HG03565 (cell line): ENCODE measurements around the gene C1QTNF12.
"Not testable (repeated sequence)": the region's sequence is repeated elsewhere in the genome, so short reads cannot be mapped to it uniquely, and the experiment has no call there.

Experiments used
- ATAC-seq: cut with Tn5 transposase; IDR thresholded peaks from one replicate; pipeline ENCODE4 v1.9.1; 2021; ENCODE audit warnings: mild to moderate bottlenecking, moderate library complexity; ENCODE audit not compliant: unreplicated experiment

Gene C1QTNF12

DNA sequence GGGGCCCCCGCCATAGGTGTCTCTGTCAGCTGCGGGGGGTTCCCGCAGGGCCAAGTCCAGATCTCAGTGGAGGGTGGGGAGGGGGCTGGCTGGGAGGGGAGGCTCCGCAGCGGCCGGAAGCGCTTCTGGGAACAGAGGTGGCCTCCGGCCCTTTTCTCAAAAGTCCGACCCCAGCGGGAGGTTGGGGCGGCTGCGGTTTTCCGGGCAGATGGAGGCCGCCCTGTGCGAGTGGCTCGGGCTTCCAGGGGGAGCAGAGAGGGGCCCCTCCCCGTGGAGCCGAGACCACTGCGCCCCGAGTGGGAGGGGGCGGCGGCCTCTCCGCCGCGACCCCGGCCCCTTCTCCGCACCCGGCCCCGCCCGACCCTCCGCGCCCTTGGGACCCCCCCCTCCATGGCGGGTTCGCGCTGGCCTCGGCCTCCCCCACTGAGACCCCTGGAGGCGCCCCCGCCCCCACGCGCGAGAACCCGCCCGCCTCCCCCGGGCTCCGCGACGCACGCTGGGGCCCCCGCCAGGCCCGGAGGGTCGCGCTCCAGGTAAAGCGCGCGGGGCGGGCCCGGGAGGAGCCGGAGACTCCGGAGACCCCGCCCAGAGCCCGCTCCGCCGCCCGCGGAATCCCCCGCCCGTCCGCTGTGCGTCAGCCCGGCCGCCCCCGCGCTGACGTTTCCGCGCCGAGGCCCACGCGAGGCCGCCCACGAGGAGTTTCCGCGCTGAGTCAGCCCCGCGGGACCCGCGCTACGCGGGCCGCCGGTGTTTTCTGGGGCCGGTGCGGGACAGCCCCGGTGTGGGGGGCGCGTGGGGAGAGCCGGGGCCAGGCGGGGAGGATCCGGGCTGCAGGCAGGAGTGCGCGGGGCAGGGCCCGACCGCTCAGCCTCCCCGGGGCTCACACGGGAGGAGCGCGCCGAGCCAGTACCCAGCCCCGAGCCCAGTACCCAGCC lies 45.4 kb downstream of the C1QTNF12 start:
- ATAC-seq = peak; percentile 42

DNA sequence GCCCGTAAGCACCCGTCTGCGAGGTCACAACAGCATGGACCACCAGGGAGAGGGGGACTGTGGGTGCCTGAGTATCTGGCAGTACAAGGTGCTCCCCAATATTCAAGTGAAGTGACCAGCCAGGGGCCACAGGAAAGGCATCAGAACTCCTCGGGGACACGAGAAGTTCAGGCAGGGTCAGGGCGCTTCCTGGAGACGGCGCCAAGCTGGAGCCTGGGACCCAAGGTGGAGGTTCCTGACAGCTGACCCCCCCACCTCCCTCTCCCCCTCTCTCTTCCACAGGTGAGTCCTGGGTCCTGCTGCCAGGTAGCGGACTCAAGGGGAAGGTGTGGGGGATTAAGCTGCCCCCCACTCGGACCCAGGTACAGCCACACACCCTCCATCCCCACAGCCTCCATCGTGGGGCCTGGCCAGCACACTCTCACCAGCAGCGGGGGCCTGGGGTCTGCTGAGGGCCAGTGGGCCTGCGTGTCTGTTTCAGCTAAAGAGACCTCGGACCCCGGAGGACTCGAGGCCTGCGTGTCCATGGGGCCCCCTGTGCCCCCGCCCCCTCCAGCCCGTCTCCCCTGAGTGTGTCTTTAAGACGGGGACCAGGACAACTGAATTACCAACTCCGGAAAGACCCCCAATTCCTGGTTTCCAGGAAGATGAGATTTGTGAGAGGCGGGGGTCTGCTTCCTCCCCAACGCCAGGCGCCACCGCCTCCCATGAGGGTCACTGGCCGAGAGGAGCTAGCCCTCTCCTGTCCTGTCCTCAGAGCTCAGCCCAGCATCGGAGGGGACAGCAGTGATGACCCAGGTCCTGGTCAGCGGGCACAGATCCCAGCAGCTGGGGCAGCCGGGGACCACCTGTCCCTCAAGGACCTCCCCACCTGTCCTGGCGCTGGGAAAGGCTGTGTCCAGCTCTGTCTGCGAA lies 46.3 kb downstream of the C1QTNF12 start:
- no peak for ATAC-seq

DNA sequence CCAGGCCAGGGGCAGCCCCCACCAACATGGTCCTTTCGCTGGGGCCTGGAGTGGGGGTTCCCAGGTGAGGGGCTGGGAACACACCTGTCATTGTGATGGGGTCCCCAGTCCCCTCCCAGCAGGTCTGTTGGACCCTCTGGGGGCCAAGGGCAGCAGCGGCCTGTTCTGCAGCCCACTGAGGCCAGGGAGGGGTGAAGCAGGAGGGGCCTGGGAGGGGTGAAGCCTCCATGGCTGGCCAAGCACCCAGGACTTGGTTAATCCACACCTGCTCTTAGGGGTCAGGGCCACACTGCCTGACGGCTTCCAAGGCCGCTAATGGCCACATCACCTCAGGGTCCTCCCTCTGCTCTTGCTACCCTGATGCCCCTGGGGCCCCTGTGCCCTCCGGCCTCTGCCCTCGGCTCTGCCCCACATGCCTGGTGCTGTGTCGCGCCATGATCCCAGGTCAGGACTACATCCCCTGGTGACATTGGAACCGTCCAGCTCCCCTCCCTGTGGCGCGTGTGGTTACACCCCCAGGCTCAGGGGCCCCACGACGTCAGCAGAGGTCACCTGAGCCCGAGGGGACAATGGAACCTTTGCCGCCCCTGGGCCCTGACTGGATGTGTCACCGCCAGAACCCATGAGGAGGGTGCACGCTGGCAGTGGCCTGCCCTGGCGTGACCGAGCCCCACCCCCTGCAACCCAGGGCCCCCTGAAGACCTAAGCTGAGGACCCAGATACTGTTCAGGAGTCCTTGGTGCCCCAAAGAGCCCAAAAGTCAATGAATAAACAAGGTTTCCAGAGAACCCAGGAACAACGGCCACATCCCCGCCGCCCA lies 47.2 kb downstream of the C1QTNF12 start:
- ATAC-seq = no peak

DNA sequence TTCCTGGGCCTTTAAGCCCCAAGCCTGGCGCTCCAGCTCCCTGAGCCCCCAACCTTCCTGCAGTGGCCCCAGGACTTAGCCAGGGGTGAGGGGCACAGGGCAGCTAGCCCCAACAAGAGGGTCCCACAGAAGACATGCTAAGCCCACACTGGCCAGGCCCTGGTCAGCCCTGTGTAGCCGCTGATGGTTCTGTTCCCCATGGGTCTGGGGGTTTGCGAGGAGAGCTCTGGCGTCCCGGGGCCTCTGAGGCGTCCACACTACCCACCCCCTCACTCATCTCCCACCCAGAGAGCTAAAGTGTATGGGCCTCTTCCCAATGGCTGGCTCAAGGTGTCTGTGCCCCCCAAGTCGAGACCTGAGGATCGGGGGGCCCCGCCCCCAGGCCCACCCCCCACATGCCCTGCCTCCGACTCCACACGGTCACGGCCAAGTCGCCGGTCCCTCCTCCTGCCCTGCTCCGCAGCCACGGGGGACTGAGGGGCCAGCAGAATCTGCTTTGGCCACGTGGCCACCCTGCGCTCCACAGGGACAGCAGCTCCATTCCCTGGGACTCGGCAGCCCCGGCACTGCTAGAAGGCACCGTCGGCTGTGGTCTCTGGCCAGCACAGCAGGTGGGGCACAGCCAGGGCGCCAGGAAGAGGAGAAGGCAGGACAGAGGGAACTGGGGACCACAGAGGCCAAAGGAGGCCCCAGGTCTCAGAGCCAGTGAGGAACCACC lies 47.9 kb downstream of the C1QTNF12 start:
- no peak for ATAC-seq

DNA sequence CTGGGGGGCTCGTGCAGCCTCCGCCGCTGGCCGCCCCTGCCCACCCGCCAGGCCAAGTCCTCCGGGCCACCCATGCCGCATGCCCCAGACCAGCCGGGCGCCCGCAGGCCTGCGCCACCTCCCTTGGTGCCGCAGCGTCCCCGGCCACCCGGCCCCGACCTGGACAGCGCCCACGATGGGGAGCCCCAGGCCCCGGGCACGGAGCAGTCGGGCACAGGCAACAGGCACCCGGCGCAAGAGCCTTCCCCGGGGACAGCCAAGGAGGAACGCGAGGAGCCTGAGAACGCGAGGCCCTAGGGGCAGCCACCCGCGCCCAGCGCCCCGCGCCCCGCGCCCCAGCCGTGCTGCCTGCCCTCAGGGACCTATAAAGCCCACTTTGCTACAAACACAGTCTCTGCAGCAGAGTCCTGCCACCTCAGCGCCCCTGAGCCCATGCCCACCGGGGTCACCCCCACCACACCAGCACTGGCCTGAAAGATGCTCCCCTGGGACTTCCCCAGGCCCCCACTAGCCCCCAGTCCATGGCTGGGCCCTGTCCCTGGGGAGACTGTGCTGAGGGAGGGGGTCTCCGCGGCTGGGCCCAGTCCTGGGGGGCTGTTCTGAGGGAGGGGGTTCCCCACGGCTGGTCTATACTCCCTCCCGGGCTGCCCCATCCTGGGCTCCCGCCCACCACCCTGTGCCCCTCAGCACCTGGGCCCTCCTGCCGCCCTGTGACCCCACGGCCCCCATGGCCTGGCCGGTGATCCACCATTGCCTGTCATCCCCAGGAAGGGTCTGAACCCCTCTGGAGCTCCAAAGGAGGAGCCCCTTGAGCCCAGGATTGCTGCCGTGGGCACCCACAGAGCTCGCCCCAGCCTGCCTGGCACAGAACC lies 48.7 kb downstream of the C1QTNF12 start:
- no peak for ATAC-seq

DNA sequence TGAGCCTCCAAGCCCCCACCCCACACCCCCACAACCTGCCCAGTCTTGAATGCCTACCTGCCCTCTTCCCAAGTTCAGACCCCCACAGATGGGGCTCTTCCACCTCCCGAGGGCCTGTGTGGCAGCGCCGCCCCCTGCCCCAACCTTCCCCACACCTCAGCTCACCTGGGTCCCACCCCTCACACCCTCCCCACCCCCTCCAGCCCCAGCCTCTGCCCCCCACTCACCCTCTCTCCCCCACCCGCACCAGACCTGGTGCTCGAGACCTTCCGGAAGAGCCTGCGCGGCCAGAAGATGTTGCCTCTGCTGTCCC lies 49.4 kb downstream of the C1QTNF12 start:
- ATAC-seq = no peak

DNA sequence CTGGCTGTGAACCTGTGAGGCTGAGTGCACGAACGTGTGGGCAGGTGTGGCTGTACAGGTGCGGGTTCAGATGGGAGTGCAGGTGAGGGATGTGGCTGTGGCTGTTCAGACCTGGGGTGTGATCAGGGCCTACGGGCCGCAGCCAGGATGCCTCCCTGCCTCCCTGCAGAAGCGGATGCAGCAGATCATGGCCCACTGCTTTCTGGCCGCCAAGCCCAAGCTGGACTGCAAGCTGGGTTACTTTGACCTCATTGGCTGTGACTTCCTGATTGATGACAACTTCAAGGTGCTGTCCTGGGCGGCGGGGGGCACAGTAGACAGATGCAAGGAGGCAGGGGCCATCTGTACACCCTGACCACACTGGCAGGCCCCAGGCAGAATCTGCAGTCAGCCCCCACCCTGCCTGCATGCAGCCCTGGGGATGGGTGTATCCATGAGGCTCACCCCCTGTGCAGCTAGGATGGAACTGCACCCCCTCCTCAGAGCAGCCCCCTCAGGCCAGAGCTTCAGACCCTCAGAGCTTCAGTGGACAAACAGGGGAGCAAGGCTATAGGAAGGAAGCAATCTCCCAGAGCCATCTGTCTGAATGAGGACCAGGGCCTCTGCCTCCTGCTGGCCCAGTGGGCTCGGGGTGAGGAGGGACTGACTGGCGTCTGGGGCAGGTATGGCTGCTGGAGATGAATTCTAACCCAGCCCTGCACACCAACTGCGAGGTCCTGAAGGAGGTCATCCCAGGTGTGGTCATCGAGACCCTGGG lies 49.9 kb downstream of the C1QTNF12 start:
- no peak for ATAC-seq

DNA sequence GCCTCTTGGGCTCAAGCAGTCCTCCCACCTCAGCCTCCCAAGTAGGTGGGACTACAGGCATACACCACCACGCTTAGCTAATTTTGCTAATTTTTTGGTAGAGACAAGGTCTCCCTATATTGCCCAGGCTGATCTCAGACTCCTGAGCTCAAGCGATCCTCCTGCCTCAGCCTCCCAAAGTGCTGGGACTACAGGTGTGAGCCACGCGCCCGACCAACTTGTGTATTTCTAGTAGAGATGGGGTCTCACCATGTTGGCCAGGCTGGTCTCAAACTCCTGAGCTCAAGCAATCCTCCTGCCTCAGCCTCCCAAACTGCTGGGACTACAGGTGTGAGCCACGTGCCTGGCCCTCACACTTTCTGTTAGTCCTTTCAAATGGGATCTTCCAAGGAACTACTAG lies 50.8 kb downstream of the C1QTNF12 start:
- not testable (repeated sequence) for ATAC-seq

DNA sequence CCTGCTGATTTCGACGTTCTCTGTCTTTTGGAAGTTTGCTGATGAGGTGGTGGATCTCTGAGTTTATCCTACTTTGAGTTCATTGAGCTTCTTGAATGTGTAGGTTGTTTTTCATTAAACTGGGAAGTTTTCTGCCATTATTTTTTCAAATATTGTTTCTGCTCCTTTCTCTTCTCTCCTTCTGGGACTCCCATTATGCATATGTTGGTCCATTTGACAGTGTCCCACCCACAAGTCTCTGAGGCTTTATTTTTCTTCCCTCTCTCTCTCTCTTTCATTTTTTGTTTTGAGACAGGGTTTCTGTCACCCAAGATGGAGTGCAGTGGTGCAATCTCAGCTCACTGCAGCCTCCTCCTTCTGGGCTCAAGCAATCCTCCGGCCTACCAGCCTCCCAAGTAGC lies 51.8 kb downstream of the C1QTNF12 start:
- no peak for ATAC-seq
